HG02588 (cell line): ENCODE results near the gene SH3PXD2A.

Experiments used
- ATAC-seq: cut with Tn5 transposase; IDR thresholded peaks from one replicate; pipeline ENCODE4 v1.9.1; 2021; ENCODE audit warnings: mild to moderate bottlenecking, moderate library complexity; ENCODE audit not compliant: unreplicated experiment

The SH3PXD2A gene

GRCh38 chr10:103593022-103593570 lies 262.3 kb downstream of the SH3PXD2A start:
- no peak for ATAC-seq

GRCh38 chr10:103592186-103593021 lies 263.0 kb downstream of the SH3PXD2A start:
- no peak for ATAC-seq

- no peak for ATAC-seq
Observed at GRCh38 chr10:103590744-103591291, 264.6 kb downstream of the SH3PXD2A start.

GRCh38 chr10:103590060-103590459 lies 265.3 kb downstream of the SH3PXD2A start:
- ATAC-seq, result no peak

GRCh38 chr10:103589074-103589630 lies 266.2 kb downstream of the SH3PXD2A start:
- no peak for ATAC-seq

- ATAC-seq, result no peak
Observed at GRCh38 chr10:103587073-103587472, 268.3 kb downstream of the SH3PXD2A start.

GRCh38 chr10:103585011-103585405 lies 270.4 kb downstream of the SH3PXD2A start:
- ATAC-seq, result no peak

- no peak for ATAC-seq
Observed at GRCh38 chr10:103584216-103585010, 271.0 kb downstream of the SH3PXD2A start.

GRCh38 chr10:103583871-103584215 lies 271.5 kb downstream of the SH3PXD2A start:
- no peak for ATAC-seq

GRCh38 chr10:103582331-103583123 lies 272.8 kb downstream of the SH3PXD2A start:
- ATAC-seq, result no peak

- no peak for ATAC-seq
Observed at GRCh38 chr10:103581499-103581898, 273.9 kb downstream of the SH3PXD2A start.

- no peak for ATAC-seq
Observed at GRCh38 chr10:103580430-103580829, 274.9 kb downstream of the SH3PXD2A start.

- no peak for ATAC-seq
Observed at GRCh38 chr10:103580011-103580410, 275.4 kb downstream of the SH3PXD2A start.

- no peak for ATAC-seq
Observed at GRCh38 chr10:103578782-103579382, 276.5 kb downstream of the SH3PXD2A start.

GRCh38 chr10:103576862-103577261 lies 278.5 kb downstream of the SH3PXD2A start:
- ATAC-seq, result no peak

GRCh38 chr10:103576076-103576471 lies 279.3 kb downstream of the SH3PXD2A start:
- no peak for ATAC-seq

GRCh38 chr10:103575416-103576075 lies 279.8 kb downstream of the SH3PXD2A start:
- ATAC-seq, result no peak

GRCh38 chr10:103574097-103575061 lies 281.0 kb downstream of the SH3PXD2A start:
- ATAC-seq, result no peak

GRCh38 chr10:103573205-103573487 lies 282.2 kb downstream of the SH3PXD2A start:
- no peak for ATAC-seq
